GM12865 (cell line): ENCODE results near the gene FIGN.

Experiments used
- DNase-seq: peaks from one replicate; pipeline ENCODE4 v3.0.0; 2010; ENCODE audit warnings: low read depth
- H3K4me3 ChIP-seq: 2 replicates; pipeline ENCODE4 v1.5.1; 2011; ENCODE audit warnings: mild to moderate bottlenecking, low read depth, low read length, control low read depth
- TF ChIP-seq, protein P1 (sequence below): IDR thresholded peaks from 2 replicates; pipeline ENCODE4 v1.5.1; 2011; ENCODE audit warnings: low read length, control low read depth, low read depth, inconsistent platforms; ENCODE audit not compliant: insufficient read depth; ENCODE audit errors: missing control alignments

Gene FIGN

DNA sequence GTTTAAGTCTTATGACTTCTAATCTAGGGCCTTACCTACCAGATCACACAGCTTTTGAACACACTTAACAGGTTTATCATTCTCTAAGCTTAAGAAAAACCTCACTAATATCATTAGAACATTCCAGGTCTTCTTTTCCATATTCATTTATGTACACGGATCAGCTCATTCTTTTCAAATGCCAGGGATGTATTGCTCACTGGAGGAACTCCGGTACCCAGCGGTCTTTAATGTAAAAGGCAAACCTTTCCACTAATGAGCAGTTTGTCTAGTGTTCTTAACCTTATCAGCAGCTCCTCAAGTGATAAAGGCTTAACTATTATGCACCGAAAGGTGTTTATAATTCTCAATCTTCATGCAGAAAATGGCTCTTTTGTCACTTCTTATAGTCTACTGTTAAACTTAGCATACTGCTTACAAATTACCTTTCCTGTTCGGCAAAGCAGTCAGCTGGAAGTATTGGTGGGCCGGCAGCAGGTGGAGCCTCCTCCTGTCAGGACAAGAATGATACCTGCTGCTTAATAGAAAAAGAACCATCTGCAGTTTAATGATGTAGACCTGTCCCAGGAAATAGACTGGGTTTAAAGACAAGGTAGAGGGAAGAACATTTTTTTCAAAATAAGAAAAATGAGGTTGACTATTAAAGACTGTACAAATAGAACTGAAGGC, 142.7 kb downstream of the FIGN start:
- H3K4me3 ChIP-seq, result no peak overlapping the region
- TF ChIP-seq, protein P1, sequence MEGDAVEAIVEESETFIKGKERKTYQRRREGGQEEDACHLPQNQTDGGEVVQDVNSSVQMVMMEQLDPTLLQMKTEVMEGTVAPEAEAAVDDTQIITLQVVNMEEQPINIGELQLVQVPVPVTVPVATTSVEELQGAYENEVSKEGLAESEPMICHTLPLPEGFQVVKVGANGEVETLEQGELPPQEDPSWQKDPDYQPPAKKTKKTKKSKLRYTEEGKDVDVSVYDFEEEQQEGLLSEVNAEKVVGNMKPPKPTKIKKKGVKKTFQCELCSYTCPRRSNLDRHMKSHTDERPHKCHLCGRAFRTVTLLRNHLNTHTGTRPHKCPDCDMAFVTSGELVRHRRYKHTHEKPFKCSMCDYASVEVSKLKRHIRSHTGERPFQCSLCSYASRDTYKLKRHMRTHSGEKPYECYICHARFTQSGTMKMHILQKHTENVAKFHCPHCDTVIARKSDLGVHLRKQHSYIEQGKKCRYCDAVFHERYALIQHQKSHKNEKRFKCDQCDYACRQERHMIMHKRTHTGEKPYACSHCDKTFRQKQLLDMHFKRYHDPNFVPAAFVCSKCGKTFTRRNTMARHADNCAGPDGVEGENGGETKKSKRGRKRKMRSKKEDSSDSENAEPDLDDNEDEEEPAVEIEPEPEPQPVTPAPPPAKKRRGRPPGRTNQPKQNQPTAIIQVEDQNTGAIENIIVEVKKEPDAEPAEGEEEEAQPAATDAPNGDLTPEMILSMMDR, result no peak

DNA sequence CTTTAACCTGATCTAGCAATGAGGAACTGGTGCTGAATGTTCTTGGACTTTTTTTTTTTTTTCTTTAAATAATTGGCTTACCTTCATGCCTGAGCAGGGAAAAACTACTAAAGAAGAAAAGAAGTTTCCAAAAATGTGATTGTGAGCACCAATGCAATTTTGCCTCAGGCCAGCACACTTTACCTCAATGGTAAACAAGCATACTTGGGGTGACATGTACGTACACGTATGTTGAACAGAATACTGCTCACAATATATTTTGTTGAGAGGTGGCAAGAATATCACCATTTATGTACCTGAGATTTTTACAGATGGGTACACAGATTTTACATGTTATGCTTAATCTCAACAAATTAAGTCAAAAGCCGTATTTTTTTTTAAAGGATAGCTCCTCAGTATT, 144.3 kb downstream of the FIGN start:
- no peak for DNase-seq
- no peak overlapping the region for H3K4me3 ChIP-seq
- TF ChIP-seq, protein P1, result no peak

More for the DNA sequence above, 142.7 kb downstream of the FIGN start:
- no peak for DNase-seq

DNA sequence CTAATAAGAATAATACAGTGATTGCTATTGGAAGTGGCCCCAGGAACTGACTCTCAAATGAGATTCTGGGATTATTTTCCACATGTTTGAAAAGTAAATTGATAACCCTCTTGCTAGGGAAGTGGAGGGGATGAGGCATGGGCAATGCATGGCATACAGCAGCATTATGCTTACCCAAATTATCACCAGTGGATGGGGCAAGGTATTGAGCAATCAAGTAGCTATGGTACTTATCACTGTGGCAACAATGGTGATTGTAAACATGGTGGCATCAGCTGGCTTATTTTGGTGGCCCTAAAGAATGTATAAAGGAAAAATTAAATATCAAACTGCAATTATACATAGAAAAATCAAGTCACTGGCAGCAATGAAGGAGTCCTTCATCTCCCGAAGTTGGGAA, 155.1 kb downstream of the FIGN start:
- no peak overlapping the region for H3K4me3 ChIP-seq
- DNase-seq, result no peak
- TF ChIP-seq, protein P1, result no peak

DNA sequence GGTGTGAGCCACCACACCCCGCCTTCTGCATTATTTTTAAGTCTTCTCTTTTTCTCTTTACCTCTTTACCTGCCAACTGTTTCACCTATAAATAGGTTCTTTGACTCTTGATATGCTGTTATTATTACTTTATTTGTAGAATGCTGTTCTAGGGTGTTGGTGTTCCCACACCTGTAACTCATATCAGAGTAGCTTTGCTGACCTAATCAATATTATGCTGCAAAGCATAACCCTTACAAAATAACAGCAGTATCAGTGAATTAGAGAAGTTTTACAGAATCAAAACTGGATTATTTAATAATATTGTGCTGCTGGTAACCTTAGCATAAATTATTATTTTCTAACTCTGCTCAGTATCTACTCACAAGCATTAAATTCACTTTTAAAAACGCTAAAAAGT, 161.5 kb downstream of the FIGN start:
- no peak overlapping the region for H3K4me3 ChIP-seq
- DNase-seq, result no peak
- TF ChIP-seq, protein P1, result no peak

DNA sequence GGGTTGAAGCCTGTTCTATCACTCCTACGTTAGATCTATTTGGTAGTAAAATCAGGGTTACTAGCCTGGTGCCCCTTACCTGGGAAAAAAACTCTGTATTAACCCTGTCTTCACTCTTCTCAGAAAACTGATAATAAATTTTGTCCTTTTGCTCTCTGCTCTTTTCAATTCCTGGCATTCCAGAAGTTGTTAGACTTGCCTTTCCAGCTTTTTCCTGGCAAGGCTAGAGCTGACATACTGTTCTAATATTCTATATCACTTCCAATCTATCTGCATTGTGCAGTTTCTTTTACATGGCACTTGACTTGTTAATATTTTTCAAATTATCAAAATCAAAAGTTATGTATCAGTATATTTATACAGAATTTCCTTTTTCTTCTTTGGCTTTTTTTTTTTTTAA, 162.2 kb downstream of the FIGN start:
- no peak for DNase-seq

DNA sequence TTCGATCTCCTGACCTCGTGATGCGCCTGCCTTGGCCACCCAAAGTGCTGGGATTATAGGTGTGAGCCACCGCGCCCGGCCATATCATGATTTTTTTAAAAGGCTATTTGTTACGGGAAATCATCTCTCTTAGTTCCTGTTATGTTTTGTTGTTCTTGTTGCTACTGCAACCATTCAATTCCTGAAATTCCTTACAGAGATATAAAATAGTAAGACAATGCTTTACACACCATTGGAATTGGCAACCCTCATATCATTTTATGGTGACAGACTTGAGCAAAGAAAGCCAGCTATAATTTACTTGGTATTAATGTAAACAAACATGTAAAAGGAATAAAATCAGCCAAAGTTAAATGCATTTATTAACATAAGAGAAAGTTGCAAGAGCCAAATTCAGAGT, 163.0 kb downstream of the FIGN start:
- TF ChIP-seq, protein P1, result no peak
- DNase-seq, result no peak
- H3K4me3 ChIP-seq, result no peak overlapping the region

More for the DNA sequence above, 162.2 kb downstream of the FIGN start:
- TF ChIP-seq, protein P1, result no peak
- no peak overlapping the region for H3K4me3 ChIP-seq
